ENCODE measurements around the gene CFD. TPM values are rescaled to one million over a fixed set of nuclear protein-coding genes. Genes with fewer than 3 reads are reported as not detected.

CFD gene
- total and polyA plus RNA-seq, 10 of the 15 experiments (the other 5 are each of a cell fraction or from before 2014, with no cell fraction given), result 0.05 to 1.1 (median 0.38) TPM; not detected in 4

DNA sequence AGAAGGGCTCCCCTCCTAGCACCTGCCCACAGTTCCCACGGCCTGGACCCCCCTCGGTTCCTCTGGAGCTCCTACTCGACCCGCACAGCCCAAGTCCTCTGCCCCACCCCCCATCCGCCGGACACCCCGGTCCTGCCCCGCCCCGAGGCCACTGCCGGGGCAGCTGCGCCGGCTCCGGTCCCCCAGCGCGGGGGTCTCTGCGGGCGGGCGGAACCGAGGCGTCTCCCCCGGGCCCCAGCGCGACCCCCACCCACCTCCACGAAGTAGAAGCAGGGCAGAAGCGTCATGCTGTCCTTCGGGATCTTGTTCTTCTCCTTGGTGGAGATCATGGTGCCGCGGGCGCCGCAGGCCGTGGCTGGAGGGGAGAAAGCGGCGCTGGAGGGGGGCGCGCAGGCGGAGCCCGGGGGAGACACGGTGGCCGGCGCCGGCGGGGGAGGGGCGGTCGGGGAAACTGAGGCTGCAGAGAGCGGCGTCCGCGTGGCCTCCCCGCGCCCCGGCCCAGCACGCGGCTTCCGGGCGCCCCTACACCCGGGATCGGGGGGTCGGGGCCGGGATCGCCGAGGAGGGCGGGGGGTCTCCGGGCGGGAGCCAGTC, 38.1 kb upstream of the CFD start:
- no peaks in the 10 kb centered on the region for H3K36me3 ChIP-seq (ENCODE audit: control insufficient read depth in 2 of 2, insufficient read depth in 2 of 2, low read length in 1 of 2)
- ATAC-seq, result no peak
- TF ChIP-seq ATF7 (IDR thresholded peaks at IDR 0.05; ENCODE audit: low read depth), result no peak
- TF ChIP-seq BRCA1 (IDR thresholded peaks at IDR 0.05; ENCODE audit: low read depth, low read length), result no peak
- no peak for TF ChIP-seq PRDM15 (CRISPR knock-in tag; IDR thresholded peaks at IDR 0.05)
- TF ChIP-seq SMC3 (IDR thresholded peaks at IDR 0.05; ENCODE audit: borderline replicate concordance, low read length), result no peak
- H3K4me2 ChIP-seq (ENCODE audit: control insufficient read depth, insufficient read depth), result no peak overlapping the region
- H2AFZ ChIP-seq (ENCODE audit: control insufficient read depth, low read depth, low read length), result no peak overlapping the region
- 23% methylated on average over 26 of the region's 64 CpGs for WGBS (ENCODE audit: insufficient coverage, insufficient replicate concordance, low lambda C conversion rate, missing lambda C conversion rate)
- POLR2A ChIA-PET, result no interaction called here
- intact Hi-C loops (cut with micrococcal nuclease; ENCODE audit: unreplicated experiment), result no loop called here
- SMC1A ChIA-PET (ENCODE audit: uncharacterized antibody, unreplicated experiment), result no interaction called here
- H4K20me1 ChIP-seq (ENCODE audit: control insufficient read depth, insufficient read depth), result no peaks in the 10 kb centered on the region
- CTCF ChIA-PET, result no interaction called here
- no peak for DNase-seq (ENCODE audit: low read depth, low spot score)
- RAD21 ChIA-PET (ENCODE audit: unreplicated experiment), result no interaction called here
- no peak overlapping the region for H3K4me3 ChIP-seq
- in situ Hi-C loops (cut with MboI), result no loop called here
- no peaks in the 10 kb centered on the region for H3K79me2 ChIP-seq (ENCODE audit: control insufficient read depth, insufficient read depth, low read length)
- BruUV-seq (replicated peaks), result no TSS peak
- H3K4me1 ChIP-seq (ENCODE audit: control insufficient read depth, insufficient read depth, low read length), result no peaks in the 10 kb centered on the region
- no peak overlapping the region for H3K9ac ChIP-seq (ENCODE audit: control insufficient read depth, insufficient read depth, low read length)
- H3K27me3 ChIP-seq (replicated peaks in 1 of 2; ENCODE audit: control insufficient read depth in 2 of 2, insufficient read depth in 2 of 2, low read length in 1 of 2), result no peaks in the 10 kb centered on the region
- H3K9me3 ChIP-seq (replicated peaks; ENCODE audit: control insufficient read depth, insufficient read depth, low read length), result no peaks in the 10 kb centered on the region
- no peak overlapping the region for H3K27ac ChIP-seq (ENCODE audit: control insufficient read depth, insufficient read depth)
- no peak for FAIRE-seq
